PC-9 (cell line): ENCODE data around the gene PTER. TPM values are rescaled to one million over a fixed set of nuclear protein-coding genes. Genes with fewer than 3 reads are reported as not detected.

Experiments
- BruUV-seq: library from RNA; stranded (reverse); fragments of 400-500 nt; replicated peaks from 2 replicates; lab custom pipeline; 2021; lab: Mats Ljungman, UMichigan
- CTCF ChIA-PET: fragments of 300-600 bp; sonication (Branson Sonifier 250); formaldehyde crosslinking; loops from one replicate; lab custom pipeline; 2022; ENCODE audit warnings: antibody characterized with exemption; lab: Charles Lee
- POLR2A ChIA-PET: fragments of 300-600 bp; sonication (Branson Sonifier 250); formaldehyde crosslinking; loops from one replicate; lab custom pipeline; 2022; ENCODE audit warnings: antibody characterized with exemption; ENCODE audit not compliant: unreplicated experiment; lab: Charles Lee
- DNase-seq, 2 experiments: peaks; one replicate each; pipeline versions ENCODE4 v3.0.0 to v3.0.0-alpha.2; 2015 to 2022; ENCODE audit warnings: mixed read lengths in 1 of 2
- H2AFZ ChIP-seq: fragments of 200-600 bp; sonication (generic); 2 replicates; pipeline ENCODE4 v1.8.1; 2017; ENCODE audit warnings: antibody characterized with exemption
- H3F3A ChIP-seq: fragments of 200-600 bp; sonication (generic); 2 replicates; pipeline ENCODE4 v1.8.1; 2017; ENCODE audit warnings: antibody characterized with exemption, mild to moderate bottlenecking, low read depth; ENCODE audit not compliant: insufficient read depth
- H3K27ac ChIP-seq: fragments of 200-600 bp; sonication (generic); 2 replicates; pipeline ENCODE4 v1.6.1; 2016; ENCODE audit warnings: mixed run types
- H3K27me3 ChIP-seq: fragments of 200-600 bp; sonication (generic); 2 replicates; pipeline ENCODE4 v1.6.1; 2016; ENCODE audit warnings: low read depth, mixed run types; ENCODE audit not compliant: insufficient read depth
- H3K36me3 ChIP-seq: fragments of 200-600 bp; sonication (generic); 2 replicates; pipeline ENCODE4 v1.6.1; 2016; ENCODE audit warnings: low read depth, mixed run types
- H3K4me1 ChIP-seq: fragments of 200-600 bp; sonication (generic); replicated peaks from 2 replicates; pipeline ENCODE4 v1.6.1; 2016; ENCODE audit warnings: mixed run types; ENCODE audit not compliant: insufficient read depth
- H3K4me2 ChIP-seq: fragments of 200-600 bp; sonication (generic); 2 replicates; pipeline ENCODE4 v1.6.1; 2017; ENCODE audit warnings: mixed run types
- H3K4me3 ChIP-seq: fragments of 200-600 bp; sonication (generic); 2 replicates; pipeline ENCODE4 v1.6.1; 2016; ENCODE audit warnings: mixed run types
- H3K79me2 ChIP-seq: fragments of 200-600 bp; sonication (generic); 2 replicates; pipeline ENCODE4 v1.6.1; 2017; ENCODE audit warnings: low read depth, mixed run types
- H3K9me2 ChIP-seq: fragments of 200-600 bp; sonication (generic); 2 replicates; pipeline ENCODE4 v1.8.1; 2017; ENCODE audit warnings: mild to moderate bottlenecking; ENCODE audit not compliant: insufficient read depth
- H3K9me3 ChIP-seq: fragments of 200-600 bp; sonication (generic); 2 replicates; pipeline ENCODE4 v1.8.1; 2016; ENCODE audit warnings: low read depth; ENCODE audit not compliant: insufficient read depth
- H4K20me1 ChIP-seq: fragments of 200-600 bp; sonication (generic); 2 replicates; pipeline ENCODE4 v1.8.1; 2017; ENCODE audit not compliant: insufficient read depth
- EZH2 ChIP-seq: fragments of 200-600 bp; sonication (generic); IDR thresholded peaks from 2 replicates; pipeline ENCODE4 v1.8.0; 2017; ENCODE audit warnings: antibody characterized with exemption, low read depth
- intact Hi-C: fragments of 100-400 bp; cut with micrococcal nuclease; formaldehyde crosslinking; loops from one replicate; pipeline ENCODE4 v1.10.0; 2022; ENCODE audit not compliant: unreplicated experiment
- total RNA-seq: library from RNA; stranded (reverse); gene quantifications from 2 replicates; pipeline ENCODE4 v1.2.3, GENCODE V29; 2021
- TF ChIP-seq, protein P1 (sequence below): fragments of 200-600 bp; sonication (generic); conservative IDR thresholded peaks from 2 replicates; pipeline ENCODE4 v1.6.1; 2017; ENCODE audit warnings: mixed run types, antibody characterized with exemption, mild to moderate bottlenecking, moderate library complexity

The PTER gene
- total RNA-seq, 1 experiment from 2014 or later: 36.1 TPM

DNA sequence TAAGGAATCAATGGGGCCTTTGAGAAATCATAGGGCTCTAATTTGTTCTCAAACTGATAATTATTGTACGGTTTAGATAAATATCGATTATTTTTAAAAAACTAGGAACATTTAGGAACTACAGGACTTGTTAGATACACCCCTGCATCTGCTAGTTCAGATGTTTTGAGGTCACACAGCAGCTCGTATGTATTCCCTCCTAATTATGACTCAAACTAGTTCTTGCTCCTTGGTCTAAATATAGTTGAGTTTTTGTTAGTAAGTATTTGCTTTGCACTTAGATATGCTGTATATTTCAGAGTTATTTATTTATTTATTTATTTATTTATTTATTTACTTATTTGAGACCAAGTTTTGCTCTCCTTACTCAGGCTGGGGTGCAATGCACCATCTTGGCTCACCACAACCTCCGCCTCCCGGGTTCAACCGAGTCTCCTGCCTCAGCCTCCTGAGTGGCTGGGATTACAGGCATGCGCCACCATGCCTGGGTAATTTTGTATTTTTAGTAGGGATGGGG lies 22.7 kb downstream of the PTER start:
- Histone ChIP-seq H4K20me1 (no peaks in the 10 kb centered on the region), H2AFZ (no peak overlapping the region), H3F3A (no peaks in the 10 kb centered on the region), H3K4me1 (no peaks in the 10 kb centered on the region), H3K9me2 (no peaks in the 10 kb centered on the region), H3K9me3 (no peaks in the 10 kb centered on the region), H3K79me2 (no peaks in the 10 kb centered on the region), H3K4me3 (no peak overlapping the region), H3K27ac (no peak overlapping the region), H3K4me2 (no peak overlapping the region), H3K27me3 (no peaks in the 10 kb centered on the region), H3K36me3 (no peaks in the 10 kb centered on the region)
- TF ChIP-seq EZH2: no peak
- TF ChIP-seq, protein P1, sequence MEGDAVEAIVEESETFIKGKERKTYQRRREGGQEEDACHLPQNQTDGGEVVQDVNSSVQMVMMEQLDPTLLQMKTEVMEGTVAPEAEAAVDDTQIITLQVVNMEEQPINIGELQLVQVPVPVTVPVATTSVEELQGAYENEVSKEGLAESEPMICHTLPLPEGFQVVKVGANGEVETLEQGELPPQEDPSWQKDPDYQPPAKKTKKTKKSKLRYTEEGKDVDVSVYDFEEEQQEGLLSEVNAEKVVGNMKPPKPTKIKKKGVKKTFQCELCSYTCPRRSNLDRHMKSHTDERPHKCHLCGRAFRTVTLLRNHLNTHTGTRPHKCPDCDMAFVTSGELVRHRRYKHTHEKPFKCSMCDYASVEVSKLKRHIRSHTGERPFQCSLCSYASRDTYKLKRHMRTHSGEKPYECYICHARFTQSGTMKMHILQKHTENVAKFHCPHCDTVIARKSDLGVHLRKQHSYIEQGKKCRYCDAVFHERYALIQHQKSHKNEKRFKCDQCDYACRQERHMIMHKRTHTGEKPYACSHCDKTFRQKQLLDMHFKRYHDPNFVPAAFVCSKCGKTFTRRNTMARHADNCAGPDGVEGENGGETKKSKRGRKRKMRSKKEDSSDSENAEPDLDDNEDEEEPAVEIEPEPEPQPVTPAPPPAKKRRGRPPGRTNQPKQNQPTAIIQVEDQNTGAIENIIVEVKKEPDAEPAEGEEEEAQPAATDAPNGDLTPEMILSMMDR: no peak
- ChIA-PET CTCF (no interaction called here), POLR2A (no interaction called here)
- no TSS peak for BruUV-seq
- DNase-seq: no peak
- intact Hi-C loops: no loop called here

DNA sequence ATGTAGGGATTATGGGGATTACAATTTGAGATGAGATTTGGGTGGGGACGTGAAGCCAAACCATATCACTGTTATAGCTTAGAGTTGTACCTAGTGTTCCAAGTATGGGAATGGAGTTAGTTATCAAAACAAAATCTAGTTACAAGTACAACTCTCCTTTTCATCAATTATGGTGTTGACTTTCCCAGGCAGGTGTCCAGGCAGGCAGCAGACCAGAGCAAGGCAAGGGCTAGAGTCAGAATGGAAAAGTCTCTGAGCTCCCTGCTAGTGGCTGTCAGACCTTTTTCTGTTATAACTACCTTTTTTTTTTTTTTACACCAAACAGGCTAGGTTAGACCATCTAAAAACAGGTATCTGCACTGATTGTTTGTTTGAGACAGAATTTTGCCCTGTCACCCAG lies 29.2 kb downstream of the PTER start:
- no peak overlapping the region for H3K27ac ChIP-seq
- H3K9me3 ChIP-seq: no peaks in the 10 kb centered on the region
- no peak overlapping the region for H2AFZ ChIP-seq
- ChIA-PET POLR2A (no interaction called here), CTCF (no interaction called here)
- H3K4me1 ChIP-seq: no peaks in the 10 kb centered on the region
- no peak overlapping the region for H3K4me3 ChIP-seq
- TF ChIP-seq, protein P1: no peak
- TF ChIP-seq EZH2: no peak
- H3F3A ChIP-seq: no peaks in the 10 kb centered on the region
- BruUV-seq: no TSS peak
- H3K79me2 ChIP-seq: no peaks in the 10 kb centered on the region
- H3K36me3 ChIP-seq: no peaks in the 10 kb centered on the region
- H3K27me3 ChIP-seq: no peaks in the 10 kb centered on the region
- no peak overlapping the region for H3K4me2 ChIP-seq
- intact Hi-C loops: no loop called here
- DNase-seq: no peak
- H3K9me2 ChIP-seq: no peaks in the 10 kb centered on the region
- no peaks in the 10 kb centered on the region for H4K20me1 ChIP-seq

DNA sequence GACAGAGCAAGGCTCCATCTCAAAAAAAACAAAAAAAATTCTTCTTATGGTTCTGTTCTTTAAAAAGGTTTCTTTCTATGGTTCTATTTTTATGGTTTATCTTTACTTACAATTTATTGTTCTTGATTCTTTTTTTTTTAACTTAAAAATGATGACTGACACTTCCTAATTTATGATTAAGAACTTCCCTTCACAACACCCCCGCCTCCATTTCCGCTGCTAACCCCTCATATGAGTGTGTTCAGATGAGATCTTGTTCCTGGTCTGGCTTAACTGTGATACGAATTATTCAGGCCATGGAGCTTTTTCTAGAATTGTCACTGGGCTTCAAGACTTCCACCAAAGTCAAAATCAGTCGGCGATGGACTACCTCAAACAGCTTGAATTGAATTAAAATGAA lies 33.9 kb downstream of the PTER start:
- no peaks in the 10 kb centered on the region for H3K9me3 ChIP-seq
- H4K20me1 ChIP-seq: no peaks in the 10 kb centered on the region
- H3K4me3 ChIP-seq: no peak overlapping the region
- H3K4me1 ChIP-seq: no peaks in the 10 kb centered on the region
- H2AFZ ChIP-seq: no peak overlapping the region
- no peak overlapping the region for H3K4me2 ChIP-seq
- no peaks in the 10 kb centered on the region for H3F3A ChIP-seq
- no peak for DNase-seq
- no peaks in the 10 kb centered on the region for H3K9me2 ChIP-seq
- ChIA-PET CTCF (no interaction called here), POLR2A (no interaction called here)
- BruUV-seq: no TSS peak
- no peaks in the 10 kb centered on the region for H3K79me2 ChIP-seq
- no peak overlapping the region for H3K27ac ChIP-seq
- intact Hi-C loops: no loop called here
- no peaks in the 10 kb centered on the region for H3K27me3 ChIP-seq
- no peak for TF ChIP-seq EZH2
- TF ChIP-seq, protein P1: no peak
- H3K36me3 ChIP-seq: no peaks in the 10 kb centered on the region
